ENCODE data around the gene ZNF174. TPM values are rescaled to one million over a fixed set of nuclear protein-coding genes. Genes with fewer than 3 reads are reported as not detected.
A peak's percentile ranks its signal among the peaks of the same experiment; 100 is the strongest.

ZNF174 gene
- 17.7 and 22.4 TPM in 2 replicates for total RNA-seq (2014; rRNA removed; shearing (Covaris generic); ENCODE audit: low replicate concordance)

- Histone ChIP-seq H2AFZ (ENCODE audit: low read length) (peak within 1 kb of the TSS; percentile 4; the same call in 1 of the 2 replicates), H3K27ac (ENCODE audit: low read length) (peak within 1 kb of the TSS; percentile 6), H3K4me3 (ENCODE audit: low read length) (peak within 1 kb of the TSS; percentile 88), H3K4me1 (ENCODE audit: low read length) (peaks cover 8% of the 10 kb centered on the region), H3K4me2 (ENCODE audit: low read depth, low read length, poor library complexity, severe bottlenecking) (peak within 1 kb of the TSS; percentile 79), H3K79me2 (ENCODE audit: low read length) (peaks cover 72% of the 10 kb centered on the region), H3K9me3 (ENCODE audit: low read length) (peaks cover 36% of the 10 kb centered on the region), H3K9ac (ENCODE audit: low read length) (peak within 1 kb of the TSS; percentile 77), H3K27me3 (ENCODE audit: low read length) (no peaks in the 10 kb centered on the region), H4K20me1 (ENCODE audit: insufficient read depth, low read depth, low read length) (no peaks in the 10 kb centered on the region), H3K36me3 (ENCODE audit: insufficient read depth, low read length) (peaks cover 63% of the 10 kb centered on the region), H3K9me2 (replicated peaks; ENCODE audit: insufficient read depth, low read length) (no peaks in the 10 kb centered on the region)
- DNase-seq, result peak; percentile 99
Observed at GRCh38 chr16:3400779-3401688, at the start of gene ZNF174, which contains the start of gene ZSCAN32. ZNF174 (plus strand) TSS chr16:3401215; CDS start chr16:3402005, 790 bp downstream. ZSCAN32 (minus strand) TSS chr16:3401004; CDS start chr16:3397557, 3,447 bp downstream.

GRCh38 chr16:3355589-3355988 is 45.4 kb upstream of the ZNF174 start, which contains the start of gene OR2C1:
OR2C1 (plus strand) TSS chr16:3355889; CDS start chr16:3355941, 52 bp downstream.
- Histone ChIP-seq H4K20me1 (ENCODE audit: insufficient read depth, low read depth, low read length) (no peaks in the 10 kb centered on the region), H3K27ac (ENCODE audit: low read length) (no peak within 1 kb of the TSS), H3K9ac (ENCODE audit: low read length) (no peak within 1 kb of the TSS), H3K9me2 (replicated peaks; ENCODE audit: insufficient read depth, low read length) (no peaks in the 10 kb centered on the region), H3K9me3 (ENCODE audit: low read length) (no peaks in the 10 kb centered on the region), H3K4me3 (ENCODE audit: low read length) (no peak within 1 kb of the TSS), H3K4me2 (ENCODE audit: low read depth, low read length, poor library complexity, severe bottlenecking) (no peak within 1 kb of the TSS), H3K79me2 (ENCODE audit: low read length) (no peaks in the 10 kb centered on the region), H3K27me3 (ENCODE audit: low read length) (no peaks in the 10 kb centered on the region), H2AFZ (ENCODE audit: low read length) (no peak within 1 kb of the TSS), H3K36me3 (ENCODE audit: insufficient read depth, low read length) (no peaks in the 10 kb centered on the region), H3K4me1 (ENCODE audit: low read length) (no peaks in the 10 kb centered on the region)
- no peak for DNase-seq

GRCh38 chr16:3356118-3356517 is 44.9 kb upstream of the ZNF174 start:
- H3K27ac ChIP-seq (ENCODE audit: low read length), result no peak overlapping the region
- no peak overlapping the region for H3K9ac ChIP-seq (ENCODE audit: low read length)
- no peak overlapping the region for H2AFZ ChIP-seq (ENCODE audit: low read length)
- no peak overlapping the region for H3K4me2 ChIP-seq (ENCODE audit: low read depth, low read length, poor library complexity, severe bottlenecking)
- H3K9me2 ChIP-seq (replicated peaks; ENCODE audit: insufficient read depth, low read length), result no peaks in the 10 kb centered on the region
- no peaks in the 10 kb centered on the region for H3K9me3 ChIP-seq (ENCODE audit: low read length)
- no peak overlapping the region for H3K4me3 ChIP-seq (ENCODE audit: low read length)
- H3K36me3 ChIP-seq (ENCODE audit: insufficient read depth, low read length), result no peaks in the 10 kb centered on the region
- H3K4me1 ChIP-seq (ENCODE audit: low read length), result no peaks in the 10 kb centered on the region
- no peaks in the 10 kb centered on the region for H4K20me1 ChIP-seq (ENCODE audit: insufficient read depth, low read depth, low read length)
- DNase-seq, result no peak
- no peaks in the 10 kb centered on the region for H3K79me2 ChIP-seq (ENCODE audit: low read length)
- H3K27me3 ChIP-seq (ENCODE audit: low read length), result no peaks in the 10 kb centered on the region

DNA sequence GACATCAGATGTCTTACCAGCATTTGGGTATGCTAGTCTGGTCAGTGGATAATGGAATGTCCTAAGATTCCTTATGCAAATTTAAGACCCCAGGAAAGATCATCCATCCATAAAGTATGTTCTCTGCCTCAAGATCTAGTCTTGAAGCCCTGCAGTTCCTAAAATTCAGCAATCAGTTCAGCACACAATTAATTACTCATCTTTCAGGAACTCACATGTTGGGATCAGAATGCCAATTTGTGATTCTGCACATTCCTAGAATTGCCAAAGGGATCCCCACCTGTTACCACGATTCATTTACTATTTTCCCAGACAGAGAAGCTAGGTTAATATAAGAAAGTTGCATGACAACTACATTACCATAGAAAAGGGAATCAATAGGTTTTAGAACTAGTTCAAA is 42.1 kb upstream of the ZNF174 start:
- Histone ChIP-seq H3K79me2 (ENCODE audit: low read length) (no peaks in the 10 kb centered on the region), H3K4me2 (ENCODE audit: low read depth, low read length, poor library complexity, severe bottlenecking) (no peak overlapping the region), H3K27ac (ENCODE audit: low read length) (no peak overlapping the region), H3K9me2 (replicated peaks; ENCODE audit: insufficient read depth, low read length) (no peaks in the 10 kb centered on the region), H3K9ac (ENCODE audit: low read length) (no peak overlapping the region), H3K4me3 (ENCODE audit: low read length) (no peak overlapping the region), H3K4me1 (ENCODE audit: low read length) (no peaks in the 10 kb centered on the region), H3K36me3 (ENCODE audit: insufficient read depth, low read length) (no peaks in the 10 kb centered on the region), H3K9me3 (ENCODE audit: low read length) (no peaks in the 10 kb centered on the region), H4K20me1 (ENCODE audit: insufficient read depth, low read depth, low read length) (no peaks in the 10 kb centered on the region), H3K27me3 (ENCODE audit: low read length) (no peaks in the 10 kb centered on the region), H2AFZ (ENCODE audit: low read length) (no peak overlapping the region)
- no peak for DNase-seq

DNA sequence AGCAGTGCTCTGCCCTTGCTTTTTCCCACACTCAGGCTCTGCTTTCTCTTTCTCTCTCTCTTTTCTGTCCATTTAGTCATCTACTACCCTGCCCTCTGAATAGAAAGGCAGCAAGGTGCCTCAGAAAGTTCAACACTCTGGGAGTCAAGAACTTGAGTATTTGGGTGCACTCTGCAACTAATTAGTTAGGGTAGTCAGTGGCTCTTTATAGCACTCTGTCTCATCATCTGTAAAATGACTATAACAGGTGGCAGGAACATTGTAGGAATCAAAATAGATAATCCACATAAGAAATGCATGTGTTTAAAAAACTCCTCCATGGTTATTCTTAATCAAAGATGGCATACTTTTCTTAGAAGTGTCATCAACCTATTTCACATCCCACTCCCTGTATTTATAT is 38.1 kb upstream of the ZNF174 start:
- H3K9me2 ChIP-seq (replicated peaks; ENCODE audit: insufficient read depth, low read length), result no peaks in the 10 kb centered on the region
- no peaks in the 10 kb centered on the region for H3K79me2 ChIP-seq (ENCODE audit: low read length)
- no peak for DNase-seq
- H3K36me3 ChIP-seq (ENCODE audit: insufficient read depth, low read length), result no peaks in the 10 kb centered on the region
- no peak overlapping the region for H2AFZ ChIP-seq (ENCODE audit: low read length)
- H3K9ac ChIP-seq (ENCODE audit: low read length), result no peak overlapping the region
- H3K27ac ChIP-seq (ENCODE audit: low read length), result no peak overlapping the region
- no peaks in the 10 kb centered on the region for H4K20me1 ChIP-seq (ENCODE audit: insufficient read depth, low read depth, low read length)
- no peak overlapping the region for H3K4me2 ChIP-seq (ENCODE audit: low read depth, low read length, poor library complexity, severe bottlenecking)
- no peaks in the 10 kb centered on the region for H3K27me3 ChIP-seq (ENCODE audit: low read length)
- no peaks in the 10 kb centered on the region for H3K4me1 ChIP-seq (ENCODE audit: low read length)
- no peaks in the 10 kb centered on the region for H3K9me3 ChIP-seq (ENCODE audit: low read length)
- no peak overlapping the region for H3K4me3 ChIP-seq (ENCODE audit: low read length)

DNA sequence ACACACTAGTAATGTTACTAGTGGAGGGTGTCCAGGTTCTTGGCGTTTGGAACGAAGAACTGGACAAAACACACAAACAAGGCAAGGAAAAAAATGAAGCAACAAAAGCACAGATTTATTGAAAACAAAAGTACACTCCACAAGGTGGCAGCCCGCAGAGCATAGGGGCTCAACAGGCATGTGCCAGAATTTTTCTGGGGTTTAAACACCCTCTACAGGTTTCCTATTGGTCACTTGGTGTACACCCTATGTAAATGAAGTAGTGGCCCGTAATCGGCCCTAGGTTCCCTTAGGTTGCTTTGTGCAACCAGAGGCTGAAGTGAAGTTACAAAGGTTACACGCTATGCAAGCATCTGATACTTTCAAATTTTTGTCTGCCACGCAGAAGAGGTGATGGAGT is 37.2 kb upstream of the ZNF174 start:
- no peak overlapping the region for H2AFZ ChIP-seq (ENCODE audit: low read length)
- H4K20me1 ChIP-seq (ENCODE audit: insufficient read depth, low read depth, low read length), result no peaks in the 10 kb centered on the region
- no peaks in the 10 kb centered on the region for H3K9me3 ChIP-seq (ENCODE audit: low read length)
- no peak overlapping the region for H3K27ac ChIP-seq (ENCODE audit: low read length)
- DNase-seq, result peak; percentile 74
- no peaks in the 10 kb centered on the region for H3K36me3 ChIP-seq (ENCODE audit: insufficient read depth, low read length)
- H3K27me3 ChIP-seq (ENCODE audit: low read length), result no peaks in the 10 kb centered on the region
- H3K4me2 ChIP-seq (ENCODE audit: low read depth, low read length, poor library complexity, severe bottlenecking), result no peak overlapping the region
- H3K4me3 ChIP-seq (ENCODE audit: low read length), result no peak overlapping the region
- H3K9me2 ChIP-seq (replicated peaks; ENCODE audit: insufficient read depth, low read length), result no peaks in the 10 kb centered on the region
- no peaks in the 10 kb centered on the region for H3K4me1 ChIP-seq (ENCODE audit: low read length)
- no peaks in the 10 kb centered on the region for H3K79me2 ChIP-seq (ENCODE audit: low read length)
- no peak overlapping the region for H3K9ac ChIP-seq (ENCODE audit: low read length)

GRCh38 chr16:3364774-3365427 is 36.1 kb upstream of the ZNF174 start:
- DNase-seq, result no peak
- Histone ChIP-seq H3K4me3 (ENCODE audit: low read length) (no peak overlapping the region), H3K4me2 (ENCODE audit: low read depth, low read length, poor library complexity, severe bottlenecking) (no peak overlapping the region), H3K79me2 (ENCODE audit: low read length) (no peaks in the 10 kb centered on the region), H4K20me1 (ENCODE audit: insufficient read depth, low read depth, low read length) (no peaks in the 10 kb centered on the region), H3K4me1 (ENCODE audit: low read length) (no peaks in the 10 kb centered on the region), H3K9ac (ENCODE audit: low read length) (no peak overlapping the region), H3K27me3 (ENCODE audit: low read length) (no peaks in the 10 kb centered on the region), H3K36me3 (ENCODE audit: insufficient read depth, low read length) (no peaks in the 10 kb centered on the region), H3K27ac (ENCODE audit: low read length) (no peak overlapping the region), H3K9me2 (replicated peaks; ENCODE audit: insufficient read depth, low read length) (no peaks in the 10 kb centered on the region), H3K9me3 (ENCODE audit: low read length) (no peaks in the 10 kb centered on the region), H2AFZ (ENCODE audit: low read length) (no peak overlapping the region)

DNA sequence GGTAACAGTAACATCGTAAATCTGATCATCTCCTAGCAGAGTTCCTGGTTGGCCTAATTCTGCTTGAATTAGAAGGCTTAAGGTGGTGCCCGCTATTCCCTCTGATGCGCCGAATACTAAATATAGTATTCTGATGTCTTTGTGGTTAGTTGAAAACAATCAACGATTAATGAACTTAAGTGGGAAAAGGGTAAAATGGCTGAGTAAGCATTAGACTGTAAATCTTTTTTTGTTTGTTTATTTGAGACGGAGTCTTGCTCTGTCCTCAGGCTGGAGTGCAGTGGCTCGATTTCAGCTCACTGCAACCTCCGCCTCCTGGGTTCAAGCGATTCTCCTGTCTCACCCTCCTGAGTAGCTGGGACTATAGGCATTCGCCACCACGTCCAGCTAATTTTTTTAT is 31.9 kb upstream of the ZNF174 start:
- Histone ChIP-seq H3K9me2 (replicated peaks; ENCODE audit: insufficient read depth, low read length) (no peaks in the 10 kb centered on the region), H3K4me3 (ENCODE audit: low read length) (no peak overlapping the region), H4K20me1 (ENCODE audit: insufficient read depth, low read depth, low read length) (no peaks in the 10 kb centered on the region), H3K9ac (ENCODE audit: low read length) (no peak overlapping the region), H3K27me3 (ENCODE audit: low read length) (no peaks in the 10 kb centered on the region), H3K9me3 (ENCODE audit: low read length) (no peaks in the 10 kb centered on the region), H3K4me1 (ENCODE audit: low read length) (peaks cover 4% of the 10 kb centered on the region), H3K27ac (ENCODE audit: low read length) (no peak overlapping the region), H2AFZ (ENCODE audit: low read length) (no peak overlapping the region), H3K79me2 (ENCODE audit: low read length) (no peaks in the 10 kb centered on the region), H3K4me2 (ENCODE audit: low read depth, low read length, poor library complexity, severe bottlenecking) (no peak overlapping the region), H3K36me3 (ENCODE audit: insufficient read depth, low read length) (no peaks in the 10 kb centered on the region)
- DNase-seq, result no peak

Data from Karpas-422 (cell line).